Ishikawa (cell line): ENCODE results near the gene SHMT2.

ENCODE experiments used
- EP300 ChIP-seq: IDR thresholded peaks from 2 replicates; pipeline ENCODE4 v1.6.1; 2012; ENCODE audit warnings: borderline replicate concordance
- MAX ChIP-seq: IDR thresholded peaks from 2 replicates; pipeline ENCODE4 v1.6.1; 2012
- RAD21 ChIP-seq: IDR thresholded peaks from 2 replicates; pipeline ENCODE4 v1.6.1; 2012; ENCODE audit warnings: low read depth
- REST ChIP-seq: IDR thresholded peaks from 2 replicates; pipeline ENCODE4 v1.6.1; 2012; ENCODE audit warnings: low read depth, mild to moderate bottlenecking
- TCF12 ChIP-seq: IDR thresholded peaks from 2 replicates; pipeline ENCODE4 v1.6.1; 2012; ENCODE audit warnings: low read depth
- USF1 ChIP-seq: IDR thresholded peaks from 2 replicates; pipeline ENCODE4 v1.6.1; 2012

GRCh38 chr12:57248934-57249742 is 19.6 kb downstream of the SHMT2 start:
- TF ChIP-seq REST (no peak), USF1 (no peak), MAX (no peak), TCF12 (no peak), RAD21 (no peak), EP300 (no peak)
